ENCODE data around the gene TRPM5. TPM values are rescaled to one million over a fixed set of nuclear protein-coding genes. Genes with fewer than 3 reads are reported as not detected.

Gene TRPM5
- total and polyA plus RNA-seq, 2 of the 8 experiments (the other 6 are each of a cell fraction or from before 2014, with no cell fraction given), result 0.02 TPM; not detected in 1

DNA sequence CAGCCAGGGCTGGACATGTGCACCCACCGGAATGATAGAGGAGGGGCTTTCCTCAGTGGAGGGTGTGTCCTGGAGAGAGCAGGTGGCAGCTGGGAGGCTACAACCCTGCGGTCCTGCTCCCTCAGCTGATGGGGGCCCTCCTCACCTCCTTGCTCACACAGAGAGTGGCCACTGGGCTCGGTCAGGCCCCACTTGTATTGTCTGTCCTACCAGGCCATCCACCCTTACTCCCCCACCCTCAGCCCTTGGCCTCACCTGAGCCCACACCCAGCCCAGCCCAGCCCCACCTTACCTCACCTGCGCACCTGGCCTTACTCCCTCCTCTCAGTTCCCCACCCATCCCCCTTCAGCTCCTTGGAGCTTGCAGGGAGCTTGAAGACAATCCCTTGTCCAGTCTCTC is 3.1 kb downstream of the TRPM5 start:
- H3K79me2 ChIP-seq (ENCODE audit: control insufficient read depth in 1 of 2, insufficient read depth in 2 of 2, low read length in 2 of 2), result no peaks in the 10 kb centered on the region
- no peak for FAIRE-seq

More for the DNA sequence above, 3.1 kb downstream of the TRPM5 start:
- H2BK120ac ChIP-seq (replicated peaks; ENCODE audit: low read depth, low read length), result no peak overlapping the region
- no peak overlapping the region for H3K14ac ChIP-seq (ENCODE audit: insufficient read length)
- H2BK20ac ChIP-seq (ENCODE audit: low read length), result no peak overlapping the region
- H2BK5ac ChIP-seq (ENCODE audit: low read depth, low read length), result no peak overlapping the region
- no peak overlapping the region for H3K4ac ChIP-seq (replicated peaks; ENCODE audit: insufficient read length, low read depth, low read length)
- ChIA-PET POLR2A (ENCODE audit: partially characterized antibody) (no interaction called here), CTCF (ENCODE audit: partially characterized antibody) (interaction anchor here (1.0 to 3.9 kb wide), 6 partner anchors 18 to 289 kb away, joined by 3 to 33 read pairs (median 5); no protein-coding TSS in a partner anchor)
- H3K4me1 ChIP-seq (replicated peaks in 1 of 4; ENCODE audit: control insufficient read depth in 3 of 4, insufficient read depth in 4 of 4, low read length in 3 of 4), result peaks cover 0 to 3% (median 3%) of the 10 kb centered on the region in 4 experiments; a peak in 2 of 7 replicates
- H2BK15ac ChIP-seq (ENCODE audit: low read length), result no peak overlapping the region
- no peak overlapping the region for H4K5ac ChIP-seq (ENCODE audit: insufficient read length, low read depth, low read length)
- H4K91ac ChIP-seq (replicated peaks; ENCODE audit: insufficient read length, low read length), result no peak overlapping the region
- H3K4me2 ChIP-seq (ENCODE audit: insufficient read depth in 1 of 2, low read depth in 2 of 2, low read length in 2 of 2), result no peak overlapping the region
- no peak overlapping the region for H3K4me3 ChIP-seq (ENCODE audit: extremely low read depth in 1 of 4, insufficient read depth in 2 of 4, low read depth in 3 of 4, low read length in 4 of 4)
- peaks cover 7% of the 10 kb centered on the region; the same call in 1 of the 2 replicates for H3K23me2 ChIP-seq (ENCODE audit: low read depth, low read length)
- H3K27me3 ChIP-seq (replicated peaks in 1 of 4; ENCODE audit: control insufficient read depth in 3 of 4, extremely low read depth in 1 of 4, insufficient read depth in 3 of 4, low read length in 3 of 4), result peaks cover 17 to 41% (median 31%) of the 10 kb centered on the region in 4 experiments
- H2AFZ ChIP-seq (ENCODE audit: low read length), result no peak overlapping the region
- 0 out of 2 replicates have a peak overlapping the region, but pooled peaks have one; percentile 24 for H2AK5ac ChIP-seq (ENCODE audit: low read depth, low read length)
- H3K36me3 ChIP-seq (ENCODE audit: control insufficient read depth in 2 of 4, insufficient read depth in 4 of 4, low read length in 3 of 4), result no peaks in the 10 kb centered on the region
- H3K27ac ChIP-seq (ENCODE audit: low read depth, low read length), result no peak overlapping the region
- DNase-seq (ENCODE audit: low read depth in 1 of 2, low spot score in 2 of 2), result no peak
- no peaks in the 10 kb centered on the region for H3K9me3 ChIP-seq (ENCODE audit: insufficient read depth in 2 of 2, low read depth in 1 of 2, low read length in 1 of 2)
- H3K56ac ChIP-seq (replicated peaks; ENCODE audit: insufficient read length, low read depth, low read length), result no peak overlapping the region
- H4K20me1 ChIP-seq (replicated peaks in 1 of 2; ENCODE audit: control insufficient read depth in 1 of 2, insufficient read depth in 2 of 2, low read length in 2 of 2), result peaks cover under 1% of the 10 kb centered on the region in 2 experiments
- 92% methylated on average over 4 of the region's 4 CpGs; no CpG with 5 or more reads in 1 of the 2 experiments for WGBS, 2 experiments (ENCODE audit: extremely low coverage in 1 of 2, insufficient coverage in 1 of 2, insufficient read length in 1 of 2, insufficient replicate concordance in 2 of 2, low coverage in 1 of 2, low lambda C conversion rate in 2 of 2, missing lambda C conversion rate in 1 of 2)
- H3K9ac ChIP-seq (replicated peaks in 1 of 4; ENCODE audit: extremely low read depth in 1 of 4, low read depth in 3 of 4, low read length in 3 of 4), result no peak overlapping the region
- TF ChIP-seq POU5F1 (IDR thresholded peaks at IDR 0.05; ENCODE audit: low read depth, low read length) (no peak), SP2 (IDR thresholded peaks at IDR 0.05; ENCODE audit: low read length) (no peak), SP1 (IDR thresholded peaks at IDR 0.05; ENCODE audit: low read depth, low read length) (no peak), BACH1 (IDR thresholded peaks at IDR 0.05; ENCODE audit: low read length) (no peak), POLR2A (IDR thresholded peaks at IDR 0.05; ENCODE audit: control extremely low read depth in 1 of 2, low read depth in 2 of 2, low read length in 2 of 2) (no peak), SAP30 (IDR thresholded peaks at IDR 0.05; ENCODE audit: insufficient read depth, insufficient replicate concordance, low read length) (no peak), HDAC6 (IDR thresholded peaks at IDR 0.05; ENCODE audit: low read depth, low read length) (no peak), TCF12 (IDR thresholded peaks at IDR 0.05; ENCODE audit: low read depth, low read length) (no peak), RAD21 (IDR thresholded peaks at IDR 0.05 in 1 of 2, conservative IDR thresholded peaks at IDR 0.05 in 1 of 2; ENCODE audit: low read depth in 2 of 2, low read length in 2 of 2) (no peak), KDM4A (IDR thresholded peaks at IDR 0.05; ENCODE audit: low read depth, low read length, severe bottlenecking) (no peak)
- H4K8ac ChIP-seq (ENCODE audit: extremely low read depth, insufficient read depth, low read length), result peak overlapping the region; percentile 51; the same call in 1 of the 2 replicates
- H2BK12ac ChIP-seq (ENCODE audit: low read depth, low read length), result no peak overlapping the region
- no peak overlapping the region for H3K18ac ChIP-seq (ENCODE audit: extremely low read depth, low read length)
- H3K23ac ChIP-seq (ENCODE audit: insufficient read length), result no peak overlapping the region
- H3K79me1 ChIP-seq (ENCODE audit: low read depth, low read length), result no peaks in the 10 kb centered on the region

Data from H1 (cell line).